GM18520 (cell line): Measurements from ENCODE around the gene SLC22A7.

Experiments
- ATAC-seq: cut with Tn5 transposase; IDR thresholded peaks from one replicate; pipeline ENCODE4 v1.9.1; 2021; ENCODE audit not compliant: unreplicated experiment

The SLC22A7 gene

DNA sequence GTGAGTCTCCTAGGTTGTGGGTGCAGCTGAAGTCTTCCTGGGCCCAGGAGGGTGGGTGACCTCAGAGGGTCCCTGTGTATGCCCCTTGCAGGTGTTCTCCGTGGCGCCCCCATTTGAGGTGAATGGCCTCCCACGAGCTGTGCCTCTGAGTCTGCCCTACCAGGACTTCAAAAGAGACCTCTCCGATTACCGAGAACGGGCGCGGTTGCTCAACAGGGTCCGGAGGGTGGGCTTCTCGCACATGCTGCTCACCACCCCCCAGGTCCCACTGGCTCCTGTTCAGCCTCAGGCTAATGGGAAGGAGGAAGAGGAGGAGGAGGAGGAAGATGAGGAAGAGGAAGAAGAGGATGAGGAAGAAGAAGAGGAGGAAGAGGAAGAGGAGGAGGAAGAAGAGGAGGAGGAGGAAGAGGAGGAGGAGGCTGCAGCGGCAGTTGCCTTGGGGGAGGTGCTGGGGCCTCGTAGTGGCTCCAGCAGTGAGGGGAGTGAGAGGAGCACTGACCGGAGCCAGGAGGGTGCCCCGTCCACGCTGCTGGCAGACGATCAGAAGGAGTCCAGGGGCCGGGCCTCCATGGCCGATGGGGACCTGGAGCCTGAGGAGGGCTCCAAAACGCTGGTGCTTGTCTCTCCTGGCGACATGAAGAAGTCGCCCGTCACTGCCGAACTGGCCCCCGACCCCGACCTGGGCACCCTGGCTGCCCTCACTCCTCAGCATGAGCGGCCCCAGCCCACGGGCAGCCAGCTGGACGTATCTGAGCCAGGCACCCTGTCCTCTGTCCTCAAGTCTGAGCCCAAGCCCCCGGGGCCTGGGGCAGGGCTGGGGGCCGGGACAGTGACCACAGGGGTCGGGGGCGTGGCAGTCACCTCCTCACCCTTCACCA, 15.2 kb upstream of the SLC22A7 start:
- ATAC-seq, result no peak

DNA sequence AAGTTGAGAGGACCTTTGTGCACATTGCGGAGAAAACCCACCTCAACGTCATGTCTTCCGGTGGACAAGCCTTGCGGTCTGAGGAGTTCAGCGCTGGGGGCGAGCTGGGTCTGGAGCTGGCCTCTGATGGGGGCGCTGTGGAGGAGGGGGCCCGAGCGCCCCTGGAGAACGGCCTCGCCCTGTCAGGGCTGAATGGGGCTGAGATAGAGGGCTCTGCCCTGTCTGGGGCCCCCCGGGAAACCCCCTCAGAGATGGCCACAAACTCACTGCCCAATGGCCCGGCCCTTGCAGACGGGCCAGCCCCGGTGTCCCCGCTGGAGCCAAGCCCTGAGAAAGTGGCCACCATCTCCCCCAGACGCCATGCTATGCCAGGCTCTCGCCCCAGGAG, 14.6 kb upstream of the SLC22A7 start:
- ATAC-seq, result no peak

DNA sequence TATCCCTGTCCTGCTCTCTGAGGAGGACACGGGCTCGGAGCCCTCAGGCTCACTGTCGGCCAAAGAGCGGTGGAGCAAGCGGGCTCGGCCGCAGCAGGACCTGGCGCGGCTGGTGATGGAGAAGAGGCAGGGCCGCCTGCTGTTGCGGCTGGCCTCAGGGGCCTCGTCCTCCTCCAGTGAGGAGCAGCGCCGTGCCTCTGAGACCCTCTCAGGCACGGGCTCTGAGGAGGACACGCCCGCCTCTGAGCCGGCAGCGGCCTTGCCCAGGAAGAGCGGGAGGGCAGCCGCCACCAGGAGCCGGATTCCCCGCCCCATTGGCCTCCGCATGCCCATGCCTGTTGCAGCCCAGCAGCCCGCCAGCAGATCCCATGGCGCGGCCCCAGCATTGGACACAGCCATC, 14.2 kb upstream of the SLC22A7 start:
- no peak for ATAC-seq

DNA sequence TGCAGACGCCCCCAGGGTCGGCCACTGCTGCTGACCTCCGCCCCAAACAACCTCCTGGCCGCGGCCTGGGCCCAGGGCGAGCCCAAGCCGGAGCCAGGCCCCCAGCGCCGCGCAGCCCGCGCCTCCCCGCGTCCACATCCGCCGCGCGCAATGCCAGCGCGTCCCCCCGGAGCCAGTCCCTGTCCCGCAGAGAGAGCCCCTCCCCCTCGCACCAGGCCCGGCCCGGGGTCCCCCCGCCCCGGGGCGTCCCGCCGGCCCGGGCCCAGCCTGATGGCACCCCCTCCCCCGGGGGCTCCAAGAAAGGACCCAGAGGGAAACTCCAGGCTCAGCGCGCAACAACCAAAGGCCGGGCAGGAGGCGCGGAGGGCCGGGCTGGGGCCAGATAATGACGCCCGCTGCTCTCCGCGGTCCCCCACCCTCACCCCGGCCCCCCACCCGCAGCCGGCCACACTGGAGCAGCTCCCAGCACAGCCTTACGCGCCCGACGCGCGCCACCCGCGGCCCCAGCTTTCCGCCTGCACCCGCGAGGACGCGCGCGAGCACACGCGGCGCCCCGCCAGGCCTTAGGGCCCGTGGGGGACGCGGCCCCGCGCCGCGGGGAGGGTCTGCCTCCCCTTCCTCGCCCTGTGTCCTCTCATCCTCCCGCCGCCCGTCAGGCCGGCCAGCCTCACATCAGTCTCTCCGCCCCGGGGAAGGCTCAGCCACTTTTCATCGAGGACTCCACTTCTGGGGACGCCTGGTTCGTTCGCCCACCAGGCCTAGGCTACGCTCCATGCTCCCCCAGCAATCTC, 12.9 kb upstream of the SLC22A7 start:
- ATAC-seq, result no peak

DNA sequence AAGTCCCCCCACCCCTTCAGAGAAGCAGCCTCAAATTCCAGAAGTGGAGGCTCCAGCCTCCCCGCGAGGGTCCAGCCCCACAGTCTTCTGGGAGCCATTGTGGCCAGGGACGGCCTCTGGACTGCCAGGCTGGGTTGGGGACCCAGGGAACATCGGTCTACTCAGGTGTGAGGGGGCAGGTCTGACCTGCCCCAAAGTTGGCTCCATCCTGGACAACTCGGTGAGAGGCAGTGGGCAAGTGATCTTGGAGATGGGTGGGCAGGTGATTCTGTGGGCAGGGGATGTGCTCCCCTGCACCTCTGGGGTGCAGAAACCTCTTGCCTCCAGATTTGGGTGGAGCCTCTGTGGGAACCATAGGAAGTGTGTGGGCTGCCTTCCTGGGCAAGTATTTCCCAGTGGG, 12.2 kb upstream of the SLC22A7 start:
- no peak for ATAC-seq

DNA sequence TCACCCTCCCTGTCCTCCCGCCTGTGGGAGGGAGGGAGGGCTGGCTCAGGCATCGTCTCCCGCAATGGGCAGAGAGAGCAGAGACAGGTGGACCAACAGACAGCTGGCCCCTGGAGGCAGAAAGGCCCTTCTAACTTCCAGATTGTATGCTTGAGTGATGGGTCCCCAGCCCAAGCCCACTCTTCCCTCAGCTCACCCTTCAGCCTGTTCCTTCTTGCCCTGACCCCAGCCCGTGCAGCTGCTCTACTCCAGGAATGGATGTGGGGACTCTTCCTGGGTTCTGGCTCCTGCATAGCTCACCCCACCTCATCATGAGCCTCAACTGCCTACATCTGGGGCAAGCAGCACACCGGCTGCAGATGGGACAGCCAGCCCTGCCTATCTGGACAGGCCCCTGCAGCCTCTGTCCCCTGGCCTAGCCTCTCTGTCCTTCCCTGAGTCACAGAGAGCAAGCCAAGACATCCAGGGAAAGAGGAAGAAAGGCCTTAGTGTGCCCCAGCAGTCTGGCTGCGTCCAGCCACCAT, 11.5 kb upstream of the SLC22A7 start:
- no peak for ATAC-seq

DNA sequence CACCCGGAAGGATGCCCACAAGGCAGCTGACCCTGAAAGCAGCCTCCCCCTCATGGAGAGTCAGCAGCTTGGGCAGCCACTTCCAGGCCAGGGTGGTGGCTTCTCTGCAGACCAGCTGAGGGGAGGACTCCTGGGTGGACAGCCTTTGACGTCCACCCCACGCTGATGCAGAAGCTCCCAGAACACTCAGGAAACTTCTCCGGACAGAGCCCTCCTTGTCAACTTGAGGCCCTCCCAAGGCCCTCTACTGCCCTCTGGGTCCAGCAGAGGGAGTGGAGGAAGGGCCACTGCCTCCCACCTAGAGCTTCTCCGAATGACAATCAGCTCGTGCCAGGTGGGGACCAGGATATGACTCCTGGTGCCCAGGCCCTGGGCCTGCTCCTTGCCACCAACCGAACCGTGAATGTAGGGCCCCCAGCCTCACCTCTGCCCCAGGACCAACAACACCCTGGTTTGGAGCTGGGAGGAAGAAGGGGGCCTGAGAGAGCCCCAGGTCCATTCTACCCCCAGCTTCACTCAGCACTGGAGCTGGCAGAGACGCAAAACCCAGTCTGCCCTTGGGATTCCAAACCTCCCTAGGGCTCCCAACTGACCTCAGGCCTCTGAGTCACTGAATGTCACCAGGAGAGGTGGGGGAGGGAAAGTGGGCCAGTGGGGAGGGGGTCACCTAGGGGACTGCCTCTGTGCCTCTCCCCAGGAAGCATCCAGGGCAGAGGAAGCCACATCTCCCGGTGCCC, 10.9 kb upstream of the SLC22A7 start:
- no peak for ATAC-seq

DNA sequence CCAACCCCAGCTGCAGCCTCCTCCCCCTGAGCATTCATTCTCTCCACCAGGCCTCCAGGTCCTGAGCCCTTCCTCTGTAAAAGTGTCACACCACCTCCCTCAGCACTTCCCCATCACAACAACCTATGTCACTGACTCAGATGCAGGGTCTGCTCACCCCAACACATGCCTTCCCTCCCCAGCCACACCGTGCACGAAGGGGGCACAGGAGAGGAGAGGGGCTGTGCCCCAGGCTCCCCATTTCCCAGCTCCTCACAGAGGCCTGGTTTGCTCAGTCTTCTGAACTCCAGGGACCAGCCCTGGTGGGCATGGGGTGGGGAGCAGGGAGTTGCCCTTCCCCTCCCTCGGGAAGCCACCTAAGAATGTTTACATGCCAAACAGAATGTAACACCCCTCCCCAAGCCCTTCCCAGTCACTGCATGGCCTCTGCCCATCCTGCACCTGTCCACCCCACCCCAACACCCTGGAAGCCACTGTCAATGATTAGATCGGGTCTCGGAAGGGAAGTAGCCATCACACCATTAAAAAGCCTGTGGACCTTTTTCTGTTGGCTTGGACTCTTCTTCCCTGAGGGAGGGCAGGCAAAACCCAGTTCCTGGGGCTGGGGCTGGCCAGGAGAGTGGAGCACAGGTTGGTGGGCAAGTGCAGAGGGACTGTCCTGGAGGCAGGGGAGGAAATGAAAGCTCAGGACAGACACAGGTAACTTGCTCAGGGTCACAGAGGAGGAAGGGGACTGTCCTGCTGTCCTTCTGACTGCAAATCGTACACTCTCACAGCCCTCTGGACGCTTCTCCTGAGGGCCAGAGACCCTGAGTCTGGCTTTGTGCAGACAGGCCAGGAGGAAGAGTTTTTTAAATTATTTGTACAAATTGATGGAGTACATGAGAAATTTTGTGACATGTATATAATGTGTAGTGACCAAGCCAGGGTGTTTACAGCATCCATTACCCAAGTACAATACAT, 10.1 kb upstream of the SLC22A7 start:
- no peak for ATAC-seq

DNA sequence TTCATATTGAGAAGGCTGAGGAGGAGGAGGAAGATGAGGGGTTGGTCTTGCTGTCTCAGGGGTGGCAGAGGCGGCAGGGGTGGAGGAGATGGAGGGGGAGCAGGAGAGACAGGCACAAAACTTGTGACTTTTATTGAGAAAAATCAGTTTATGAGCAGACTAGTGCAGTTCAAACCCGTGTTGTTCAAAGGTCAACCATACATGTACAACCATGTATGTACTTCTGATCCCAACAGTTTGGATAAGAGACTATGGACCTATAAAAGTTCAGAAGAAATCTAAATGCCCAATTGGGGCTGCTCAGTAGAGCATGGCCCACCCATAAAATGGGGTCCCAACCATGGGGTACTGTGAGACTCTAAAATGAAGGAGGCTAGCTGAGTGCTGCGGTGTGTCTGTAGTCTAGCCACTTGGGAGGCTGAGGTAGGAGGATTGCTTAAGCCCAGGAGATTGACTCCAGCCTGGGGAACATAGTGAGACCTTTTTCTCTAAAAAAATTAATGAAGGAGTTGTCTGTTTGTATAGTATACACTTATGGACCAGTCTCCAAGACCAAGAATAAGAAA, 7.6 kb upstream of the SLC22A7 start:
- no peak for ATAC-seq

DNA sequence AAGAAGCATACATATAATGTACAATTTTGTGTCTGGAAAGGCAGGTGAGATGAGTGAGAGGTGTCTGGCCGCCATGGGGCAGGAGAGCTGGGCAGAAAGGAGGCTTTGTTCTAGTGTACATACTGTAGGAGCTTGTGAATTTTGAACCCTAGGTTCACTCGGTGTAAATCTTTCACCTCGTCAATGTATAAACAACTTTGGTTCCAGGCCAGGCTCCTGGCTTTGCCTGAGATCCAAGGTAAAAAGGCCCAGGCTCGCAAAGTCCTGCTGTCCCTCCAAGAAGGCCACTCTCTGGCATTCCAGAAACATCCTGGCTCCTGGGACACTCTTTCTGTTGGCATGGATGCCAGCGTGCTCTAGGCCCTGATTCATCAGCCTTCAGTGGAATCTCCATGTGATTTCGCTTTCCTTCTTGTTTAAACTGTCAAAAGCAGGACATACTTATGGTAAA, 7.1 kb upstream of the SLC22A7 start:
- ATAC-seq, result no peak

DNA sequence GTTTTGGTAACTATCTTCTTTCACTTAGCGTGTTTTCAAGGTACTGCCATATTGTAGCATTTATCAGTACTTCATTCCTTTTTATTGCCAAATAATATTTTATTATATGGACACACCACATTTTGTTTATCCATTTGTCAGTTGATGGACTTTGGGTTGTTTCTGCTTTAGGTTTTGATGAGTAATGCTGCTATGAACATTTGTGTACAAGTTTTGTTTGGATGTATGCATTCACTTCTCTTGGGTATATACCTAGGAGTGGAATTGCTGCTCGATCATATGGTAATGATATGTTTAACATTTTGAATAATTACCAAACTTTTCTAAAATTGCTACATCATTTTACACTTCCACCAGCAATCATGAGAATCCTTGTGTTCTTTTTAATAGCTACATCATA, 6.4 kb upstream of the SLC22A7 start:
- ATAC-seq, result no peak

DNA sequence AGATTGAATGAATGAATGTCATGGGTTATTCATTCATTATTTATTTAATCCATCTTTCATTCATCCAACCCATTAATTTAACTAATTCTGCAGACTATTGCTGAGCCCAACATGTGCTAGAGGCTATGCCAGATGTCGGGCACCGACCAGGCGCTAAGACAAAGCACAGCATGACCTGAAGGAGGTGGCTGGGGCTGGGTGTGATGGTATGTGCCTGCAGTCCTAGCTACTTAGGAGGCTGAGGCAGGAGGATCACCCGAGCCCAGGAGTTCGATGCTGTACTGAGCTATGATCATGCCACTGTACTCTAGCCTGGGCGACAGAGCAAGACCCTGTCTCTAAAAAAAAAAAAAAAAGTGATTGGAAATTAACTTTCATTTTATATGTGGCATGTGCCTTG, 5.7 kb upstream of the SLC22A7 start:
- ATAC-seq, result no peak

DNA sequence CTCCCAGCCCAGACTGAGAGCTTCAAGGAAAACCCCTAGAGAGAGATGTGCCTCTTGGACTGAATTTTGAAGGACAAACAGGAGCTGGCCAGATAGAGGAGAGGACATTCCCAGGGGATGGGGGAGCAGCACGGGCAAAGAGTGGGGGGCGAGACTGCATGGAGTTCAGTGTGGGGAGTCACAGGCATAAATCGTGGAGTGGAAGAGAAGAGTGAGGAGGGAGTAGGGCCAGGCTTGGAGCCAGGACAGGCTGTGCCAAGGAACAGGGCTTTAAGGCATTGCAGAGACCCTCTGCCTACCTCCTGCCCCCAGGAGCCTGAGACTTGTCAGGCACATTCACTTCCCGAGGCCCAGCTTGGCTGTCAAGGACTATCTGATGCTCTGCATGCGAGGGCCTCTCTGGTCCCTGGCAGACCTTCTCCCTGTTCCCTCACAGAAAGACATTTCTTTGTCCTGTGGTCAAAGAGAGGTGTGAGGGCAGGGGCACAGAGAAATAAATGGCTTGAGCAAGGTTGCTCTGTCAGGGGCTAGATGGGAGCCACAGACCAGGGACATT, 5.2 kb upstream of the SLC22A7 start:
- no peak for ATAC-seq

DNA sequence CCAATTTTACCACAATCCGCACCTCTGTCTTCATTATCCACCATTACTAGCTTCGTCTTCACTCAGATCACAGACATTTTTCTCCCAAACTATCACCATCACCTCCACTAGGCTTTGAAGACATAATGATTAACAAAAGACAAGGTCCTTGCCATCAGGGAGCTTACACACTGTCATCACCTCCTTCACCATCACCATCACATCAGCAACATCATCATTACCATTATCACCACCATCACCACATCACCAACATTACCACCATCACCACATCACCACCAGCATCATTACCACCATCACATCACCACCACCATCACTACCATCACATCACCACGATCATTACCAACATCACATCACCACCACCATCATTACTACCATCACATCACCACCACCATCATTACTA, 4.4 kb upstream of the SLC22A7 start:
- no peak for ATAC-seq

DNA sequence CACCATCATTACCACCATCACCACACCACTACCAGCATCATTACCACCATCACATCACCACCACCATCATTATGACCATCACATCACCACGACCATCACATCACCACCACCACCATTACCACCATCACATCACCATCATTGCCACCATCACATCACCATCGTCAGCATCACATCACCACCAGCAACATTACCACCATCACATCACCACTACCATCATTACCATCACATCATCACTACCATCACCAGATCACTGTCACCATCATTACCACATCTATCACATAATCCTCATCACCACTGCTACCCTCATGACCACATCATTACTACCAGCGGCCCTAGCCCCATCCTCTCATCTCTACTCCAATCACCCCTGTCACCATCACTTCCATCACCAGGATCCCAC, 3.5 kb upstream of the SLC22A7 start:
- ATAC-seq, result no peak

DNA sequence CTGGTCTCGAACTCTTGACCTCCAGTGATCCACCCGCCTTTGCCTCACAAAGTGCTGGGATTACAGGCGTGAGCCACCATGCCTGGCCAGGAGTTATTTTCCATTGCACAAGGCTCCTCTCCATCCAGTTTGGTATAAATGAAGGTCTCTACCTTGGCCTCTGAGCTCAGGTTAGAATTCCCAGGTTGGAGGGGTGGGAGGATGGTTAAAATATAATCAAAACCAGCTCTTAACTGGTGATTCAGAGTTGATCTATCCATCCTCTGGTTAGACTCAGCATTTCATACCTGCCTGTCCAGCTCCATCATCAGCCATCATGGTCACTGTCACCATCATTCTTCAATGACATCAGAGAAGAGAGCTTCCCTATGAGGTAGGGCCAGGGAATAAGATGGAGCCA, 2.6 kb upstream of the SLC22A7 start:
- no peak for ATAC-seq

DNA sequence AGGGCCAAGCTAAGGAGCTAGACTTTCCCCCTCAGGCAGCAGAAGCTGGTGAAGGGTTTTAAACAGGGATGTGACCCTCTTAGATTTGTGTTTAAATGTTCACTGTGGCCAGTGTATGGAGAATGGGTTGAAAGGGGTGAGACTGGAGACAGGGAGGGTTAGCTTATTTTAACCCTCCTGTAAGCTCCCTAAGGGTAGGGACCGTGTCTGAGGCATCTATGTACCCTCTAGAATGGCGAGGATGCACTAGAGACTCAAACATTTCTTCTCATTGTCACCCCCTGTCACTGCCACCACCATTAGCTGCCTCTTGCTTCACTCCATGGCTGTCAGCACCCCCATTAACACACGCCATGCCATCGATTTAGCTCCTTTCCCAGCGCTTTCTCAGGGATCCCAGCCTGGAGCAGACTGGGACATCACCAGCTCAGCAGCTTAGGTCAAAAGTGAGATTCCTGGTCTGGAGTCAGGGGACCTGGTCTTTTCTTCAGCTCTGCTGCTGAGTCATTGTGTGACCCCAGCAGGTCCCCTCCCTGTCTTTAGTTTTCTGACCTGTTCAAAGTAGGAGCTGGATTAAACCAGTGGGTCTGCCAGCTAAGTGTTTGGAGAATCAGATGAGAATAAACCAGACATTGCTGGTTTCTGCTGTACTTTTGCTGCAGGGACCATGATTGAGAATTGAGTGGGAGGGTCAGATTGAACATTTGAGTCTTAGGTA, 1.1 kb upstream of the SLC22A7 start:
- ATAC-seq, result no peak

DNA sequence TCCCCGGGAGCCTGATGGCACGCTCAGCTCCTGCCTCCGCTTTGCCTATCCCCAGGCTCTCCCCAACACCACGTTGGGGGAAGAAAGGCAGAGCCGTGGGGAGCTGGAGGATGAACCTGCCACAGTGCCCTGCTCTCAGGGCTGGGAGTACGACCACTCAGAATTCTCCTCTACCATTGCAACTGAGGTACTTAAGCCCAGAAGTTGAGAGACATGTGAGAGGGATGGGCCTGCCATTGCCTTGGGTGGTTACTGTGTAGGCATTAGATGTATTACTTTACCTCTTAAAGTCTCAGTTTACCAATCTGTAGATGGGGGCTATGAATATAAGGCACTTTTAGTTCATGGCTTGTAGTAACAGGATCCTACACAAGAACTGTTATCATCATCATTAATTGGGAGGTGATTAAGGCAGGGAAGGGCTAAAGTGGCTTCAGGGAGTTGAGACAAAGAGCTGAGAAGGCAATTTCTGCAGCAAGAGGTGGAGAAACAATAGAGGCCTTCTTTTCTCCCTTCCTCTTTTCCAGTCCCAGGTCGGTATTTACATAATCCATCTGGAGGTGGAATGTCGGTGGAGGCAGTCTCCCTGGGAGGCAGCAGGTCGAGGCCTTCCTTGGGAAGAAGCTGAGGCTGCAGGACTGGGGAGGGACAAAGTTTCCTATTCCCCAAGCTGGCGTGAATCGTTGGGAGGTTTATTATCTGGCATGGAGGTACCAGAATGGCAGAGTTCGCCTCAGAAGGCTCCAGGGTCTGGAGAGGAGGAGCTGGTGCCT, 691 bp downstream of the SLC22A7 start:
- ATAC-seq, result no peak
